ENCODE measurements around the gene NAALADL2. TPM values are rescaled to one million over a fixed set of nuclear protein-coding genes. Genes with fewer than 3 reads are reported as not detected.

The NAALADL2 gene
- total RNA-seq, 1 donor from 2014 or later, result 11.5 TPM

- no peak overlapping the region for H3K4me3 Mint-ChIP-seq
- H2AFZ ChIP-seq (replicated peaks), result no peak overlapping the region
Observed at GRCh38 chr3:175355801-175356335, 496.7 kb downstream of the NAALADL2 start.

GRCh38 chr3:175356899-175357324 lies 497.8 kb downstream of the NAALADL2 start:
- no peaks in the 10 kb centered on the region for H3K4me1 Mint-ChIP-seq
- H3K36me3 ChIP-seq, result no peaks in the 10 kb centered on the region
- H3F3A ChIP-seq (ENCODE audit: low read depth), result no peaks in the 10 kb centered on the region
- H3K4me1 ChIP-seq, result no peaks in the 10 kb centered on the region
- H3K36me3 Mint-ChIP-seq, result no peaks in the 10 kb centered on the region
- H3K4me2 ChIP-seq, result no peak overlapping the region
- no peaks in the 10 kb centered on the region for H4K20me1 ChIP-seq (ENCODE audit: low read depth)
- no peak overlapping the region for H3K27ac ChIP-seq
- no peaks in the 10 kb centered on the region for H3K27me3 Mint-ChIP-seq (ENCODE audit: insufficient read depth, low read depth)
- H3K9me3 Mint-ChIP-seq, result peaks cover 3% of the 10 kb centered on the region
- no peaks in the 10 kb centered on the region for H3K27me3 ChIP-seq
- H3K4me3 ChIP-seq, result no peak overlapping the region
- H3K9me3 ChIP-seq (ENCODE audit: low read depth), result no peaks in the 10 kb centered on the region
- DNase-seq (ENCODE audit: low spot score), result no peak
- no peaks in the 10 kb centered on the region for H3K79me2 ChIP-seq (ENCODE audit: low read depth)
- no peak overlapping the region for H3K27ac Mint-ChIP-seq
- H3K4me3 Mint-ChIP-seq, result no peak overlapping the region
- H2AFZ ChIP-seq (replicated peaks), result no peak overlapping the region
- no peak overlapping the region for H3K9ac ChIP-seq
- TF ChIP-seq CTCF (IDR thresholded peaks at IDR 0.05), result no peak

More at GRCh38 chr3:175355801-175356335, 496.7 kb downstream of the NAALADL2 start:
- H4K20me1 ChIP-seq (ENCODE audit: low read depth), result no peaks in the 10 kb centered on the region
- no peaks in the 10 kb centered on the region for H3K27me3 ChIP-seq
- no peak overlapping the region for H3K9ac ChIP-seq
- no peaks in the 10 kb centered on the region for H3F3A ChIP-seq (ENCODE audit: low read depth)
- no peaks in the 10 kb centered on the region for H3K36me3 ChIP-seq
- H3K4me1 Mint-ChIP-seq, result no peaks in the 10 kb centered on the region
- no peak overlapping the region for H3K4me2 ChIP-seq
- no peaks in the 10 kb centered on the region for H3K36me3 Mint-ChIP-seq
- DNase-seq (ENCODE audit: low spot score), result no peak
- H3K4me1 ChIP-seq, result no peaks in the 10 kb centered on the region
- H3K4me3 ChIP-seq, result no peak overlapping the region
- H3K9me3 Mint-ChIP-seq, result no peaks in the 10 kb centered on the region
- TF ChIP-seq CTCF (IDR thresholded peaks at IDR 0.05) (no peak), EZH2 (IDR thresholded peaks at IDR 0.05) (no peak), EZH2phosphoT487 (IDR thresholded peaks at IDR 0.05) (no peak)
- no peaks in the 10 kb centered on the region for H3K9me3 ChIP-seq (ENCODE audit: low read depth)
- no peaks in the 10 kb centered on the region for H3K27me3 Mint-ChIP-seq (ENCODE audit: insufficient read depth, low read depth)
- H3K27ac Mint-ChIP-seq, result no peak overlapping the region
- no peaks in the 10 kb centered on the region for H3K79me2 ChIP-seq (ENCODE audit: low read depth)
- H3K27ac ChIP-seq, result no peak overlapping the region

GRCh38 chr3:175357758-175358157 lies 498.6 kb downstream of the NAALADL2 start:
- no peaks in the 10 kb centered on the region for H3K9me3 ChIP-seq (ENCODE audit: low read depth)
- no peaks in the 10 kb centered on the region for H3K27me3 ChIP-seq
- H3K4me1 Mint-ChIP-seq, result no peaks in the 10 kb centered on the region
- no peak overlapping the region for H3K9ac ChIP-seq
- H2AFZ ChIP-seq (replicated peaks), result no peak overlapping the region
- no peaks in the 10 kb centered on the region for H3K79me2 ChIP-seq (ENCODE audit: low read depth)
- no peaks in the 10 kb centered on the region for H3K36me3 Mint-ChIP-seq
- peaks cover 4% of the 10 kb centered on the region for H3K9me3 Mint-ChIP-seq
- peaks cover under 1% of the 10 kb centered on the region for H3K27me3 Mint-ChIP-seq (ENCODE audit: insufficient read depth, low read depth)
- H3K4me3 ChIP-seq, result no peak overlapping the region
- DNase-seq (ENCODE audit: low spot score), result no peak
- no peaks in the 10 kb centered on the region for H3F3A ChIP-seq (ENCODE audit: low read depth)
- no peak overlapping the region for H3K4me2 ChIP-seq
- no peaks in the 10 kb centered on the region for H3K36me3 ChIP-seq
- H3K4me1 ChIP-seq, result no peaks in the 10 kb centered on the region
- TF ChIP-seq CTCF (IDR thresholded peaks at IDR 0.05) (no peak), EZH2phosphoT487 (IDR thresholded peaks at IDR 0.05) (no peak), EZH2 (IDR thresholded peaks at IDR 0.05) (no peak)
- H3K4me3 Mint-ChIP-seq, result no peak overlapping the region
- H4K20me1 ChIP-seq (ENCODE audit: low read depth), result no peaks in the 10 kb centered on the region
- H3K27ac ChIP-seq, result no peak overlapping the region
- H3K27ac Mint-ChIP-seq, result no peak overlapping the region

Data from neural progenitor cell (in vitro differentiated cells).